Keratinocyte (primary cell): ENCODE data around the gene TELO2. TPM values are rescaled to one million over a fixed set of nuclear protein-coding genes. Genes with fewer than 3 reads are reported as not detected.

Experiments used
- DNase-seq: peaks from one replicate; pipeline ENCODE4 v3.0.0-alpha.2; 2011; ENCODE audit warnings: low read depth, missing footprints, low spot score
- FAIRE-seq: peaks from 2 replicates; lab custom pipeline; 2011; peaks lifted over from hg19 to GRCh38; lab: Jason Lieb, UNC
- H2AFZ ChIP-seq: 2 replicates; pipeline ENCODE4 v1.6.0; 2012; ENCODE audit warnings: low read length, control low read depth, inconsistent platforms; ENCODE audit not compliant: control insufficient read depth
- H3K27ac ChIP-seq: 2 replicates; pipeline ENCODE4 v1.5.1; 2011; ENCODE audit warnings: low read length; ENCODE audit not compliant: control insufficient read depth, insufficient read depth
- H3K27me3 ChIP-seq: 3 replicates; pipeline ENCODE4 v1.6.0; 2011; ENCODE audit warnings: low read length; ENCODE audit not compliant: control insufficient read depth, insufficient read depth; ENCODE audit errors: extremely low read depth
- H3K36me3 ChIP-seq, 2 experiments: 2 replicates in 1 of 2; 3 replicates in 1 of 2; pipeline ENCODE4 v1.5.1; 2011; ENCODE audit warnings: low read length in 2 of 2, mild to moderate bottlenecking in 1 of 2; ENCODE audit not compliant: control insufficient read depth in 2 of 2, insufficient read depth in 2 of 2; ENCODE audit errors: extremely low read depth in 1 of 2
- H3K4me1 ChIP-seq: 3 replicates; pipeline ENCODE4 v1.5.1; 2011; ENCODE audit warnings: low read length; ENCODE audit not compliant: control insufficient read depth, insufficient read depth; ENCODE audit errors: extremely low read depth
- H3K4me2 ChIP-seq: 3 replicates; pipeline ENCODE4 v1.6.0; 2011; ENCODE audit warnings: low read depth, low read length; ENCODE audit not compliant: control insufficient read depth, insufficient read depth; ENCODE audit errors: extremely low read depth
- H3K4me3 ChIP-seq, 3 experiments: fragments of 200-600 bp in 1 of 3; sonication (generic) in 1 of 3; 2 replicates in 2 of 3; 3 replicates in 1 of 3; pipeline ENCODE4 v1.5.1; 2011 to 2016; ENCODE audit warnings: low read length in 3 of 3, mild to moderate bottlenecking in 3 of 3, control low read depth in 2 of 3, inconsistent platforms in 1 of 3, low read depth in 1 of 3, mixed read lengths in 1 of 3, mixed run types in 1 of 3, moderate library complexity in 1 of 3; ENCODE audit not compliant: control insufficient read depth in 2 of 3, insufficient read depth in 2 of 3; ENCODE audit errors: extremely low read depth in 1 of 3
- H3K79me2 ChIP-seq: 2 replicates; pipeline ENCODE4 v1.6.0; 2012; ENCODE audit warnings: low read length; ENCODE audit not compliant: control insufficient read depth, insufficient read depth
- H3K9ac ChIP-seq: 3 replicates; pipeline ENCODE4 v1.6.0; 2011; ENCODE audit warnings: low read length; ENCODE audit not compliant: control insufficient read depth, insufficient read depth; ENCODE audit errors: extremely low read depth
- H3K9me1 ChIP-seq: 3 replicates; pipeline ENCODE4 v1.6.0; 2011; ENCODE audit warnings: low read length; ENCODE audit not compliant: control insufficient read depth, insufficient read depth; ENCODE audit errors: extremely low read depth
- H3K9me3 ChIP-seq: 2 replicates; pipeline ENCODE4 v1.5.1; 2012; ENCODE audit warnings: low read depth, low read length; ENCODE audit not compliant: control insufficient read depth
- H4K20me1 ChIP-seq: 3 replicates; pipeline ENCODE4 v1.6.0; 2011; ENCODE audit warnings: low read length; ENCODE audit not compliant: control insufficient read depth, insufficient read depth; ENCODE audit errors: extremely low read depth
- EZH2 ChIP-seq: IDR thresholded peaks from one replicate; pipeline ENCODE4 v1.6.1; 2012; ENCODE audit warnings: inconsistent platforms, mild to moderate bottlenecking, low read length, moderate library complexity
- dilution Hi-C: fragments of 300-500 bp; cut with MboI; formaldehyde crosslinking; loops from one replicate; pipeline ENCODE4 v1.7.0; 2020; ENCODE audit warnings: low sequenced_read_pairs; ENCODE audit not compliant: extremely low pct_ligation_motif_present
- polyA plus RNA-seq, 5 experiments: library from polyadenylated mRNA; depleted of rRNA in 3 of 5; stranded (reverse) in 3 of 5; stranded (forward) in 1 of 5; unstranded in 1 of 5; fragments of >200 nt; gene quantifications; 1 replicate in 1 of 5; 2 replicates in 3 of 5; 3 replicates in 1 of 5; pipeline versions ENCODE4 v1.2.1 to v1.2.3, GENCODE V29; 2011 to 2012; ENCODE audit warnings: missing spikeins in 2 of 5, low read depth in 1 of 5, low replicate concordance in 1 of 5
- TF ChIP-seq, protein P1 (sequence below), 3 experiments: IDR thresholded peaks in 1 of 3; conservative IDR thresholded peaks in 1 of 3; optimal IDR thresholded peaks in 1 of 3; 2 replicates in 2 of 3; 3 replicates in 1 of 3; pipeline versions ENCODE3 to v1.5.1; 2011; ENCODE audit warnings: low read length in 3 of 3, mild to moderate bottlenecking in 3 of 3, moderate library complexity in 2 of 3, control low read depth in 1 of 3, inconsistent platforms in 1 of 3; ENCODE audit not compliant: insufficient read depth in 2 of 3; ENCODE audit errors: extremely low read depth in 1 of 3

TELO2 gene
- polyA plus RNA-seq, 1 donor (not counting 4 experiments of a cell fraction or from before 2014, with no cell fraction given): 7.9 TPM

DNA sequence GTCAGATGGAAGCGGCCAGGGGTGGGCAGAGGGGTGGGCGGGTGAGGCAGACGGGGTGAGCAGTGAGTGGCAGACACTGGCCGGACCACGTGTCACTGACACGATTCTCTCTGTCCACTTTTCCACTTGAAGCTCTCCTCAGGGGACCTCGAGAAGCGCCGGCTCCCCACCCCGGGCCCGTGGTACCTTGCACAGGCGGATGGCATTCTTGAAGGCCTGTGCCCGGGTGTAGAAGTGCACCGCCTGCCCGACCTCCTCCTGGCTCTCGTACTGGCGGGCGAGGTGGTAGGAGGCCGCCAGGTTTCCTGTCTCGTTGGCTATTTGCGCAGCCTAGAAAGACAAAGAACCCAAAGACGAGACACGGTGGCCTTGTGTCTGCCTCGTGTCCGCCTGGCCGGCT, 31.2 kb downstream of the TELO2 start:
- H3K36me3 ChIP-seq: no peaks in the 10 kb centered on the region
- FAIRE-seq: no peak
- H3K9me3 ChIP-seq: no peaks in the 10 kb centered on the region
- H3K4me2 ChIP-seq: no peak overlapping the region
- dilution Hi-C loops: no loop called here
- no peak overlapping the region for H3K4me3 ChIP-seq
- TF ChIP-seq, protein P1, sequence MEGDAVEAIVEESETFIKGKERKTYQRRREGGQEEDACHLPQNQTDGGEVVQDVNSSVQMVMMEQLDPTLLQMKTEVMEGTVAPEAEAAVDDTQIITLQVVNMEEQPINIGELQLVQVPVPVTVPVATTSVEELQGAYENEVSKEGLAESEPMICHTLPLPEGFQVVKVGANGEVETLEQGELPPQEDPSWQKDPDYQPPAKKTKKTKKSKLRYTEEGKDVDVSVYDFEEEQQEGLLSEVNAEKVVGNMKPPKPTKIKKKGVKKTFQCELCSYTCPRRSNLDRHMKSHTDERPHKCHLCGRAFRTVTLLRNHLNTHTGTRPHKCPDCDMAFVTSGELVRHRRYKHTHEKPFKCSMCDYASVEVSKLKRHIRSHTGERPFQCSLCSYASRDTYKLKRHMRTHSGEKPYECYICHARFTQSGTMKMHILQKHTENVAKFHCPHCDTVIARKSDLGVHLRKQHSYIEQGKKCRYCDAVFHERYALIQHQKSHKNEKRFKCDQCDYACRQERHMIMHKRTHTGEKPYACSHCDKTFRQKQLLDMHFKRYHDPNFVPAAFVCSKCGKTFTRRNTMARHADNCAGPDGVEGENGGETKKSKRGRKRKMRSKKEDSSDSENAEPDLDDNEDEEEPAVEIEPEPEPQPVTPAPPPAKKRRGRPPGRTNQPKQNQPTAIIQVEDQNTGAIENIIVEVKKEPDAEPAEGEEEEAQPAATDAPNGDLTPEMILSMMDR (optimal IDR thresholded peaks at IDR 0.05 in 1 of 3, IDR thresholded peaks at IDR 0.05 in 1 of 3, conservative IDR thresholded peaks at IDR 0.05 in 1 of 3; ENCODE audit: extremely low read depth in 1 of 3, insufficient read depth in 2 of 3, low read length in 3 of 3): no peak
- TF ChIP-seq EZH2: no peak
- H4K20me1 ChIP-seq: no peaks in the 10 kb centered on the region
- H3K9me1 ChIP-seq: no peaks in the 10 kb centered on the region
- DNase-seq: no peak
- peaks cover 5% of the 10 kb centered on the region for H3K4me1 ChIP-seq
- H3K27me3 ChIP-seq: peaks cover 6% of the 10 kb centered on the region
- H3K9ac ChIP-seq: no peak overlapping the region
- no peak overlapping the region for H2AFZ ChIP-seq
- H3K79me2 ChIP-seq: no peaks in the 10 kb centered on the region
- no peak overlapping the region for H3K27ac ChIP-seq

DNA sequence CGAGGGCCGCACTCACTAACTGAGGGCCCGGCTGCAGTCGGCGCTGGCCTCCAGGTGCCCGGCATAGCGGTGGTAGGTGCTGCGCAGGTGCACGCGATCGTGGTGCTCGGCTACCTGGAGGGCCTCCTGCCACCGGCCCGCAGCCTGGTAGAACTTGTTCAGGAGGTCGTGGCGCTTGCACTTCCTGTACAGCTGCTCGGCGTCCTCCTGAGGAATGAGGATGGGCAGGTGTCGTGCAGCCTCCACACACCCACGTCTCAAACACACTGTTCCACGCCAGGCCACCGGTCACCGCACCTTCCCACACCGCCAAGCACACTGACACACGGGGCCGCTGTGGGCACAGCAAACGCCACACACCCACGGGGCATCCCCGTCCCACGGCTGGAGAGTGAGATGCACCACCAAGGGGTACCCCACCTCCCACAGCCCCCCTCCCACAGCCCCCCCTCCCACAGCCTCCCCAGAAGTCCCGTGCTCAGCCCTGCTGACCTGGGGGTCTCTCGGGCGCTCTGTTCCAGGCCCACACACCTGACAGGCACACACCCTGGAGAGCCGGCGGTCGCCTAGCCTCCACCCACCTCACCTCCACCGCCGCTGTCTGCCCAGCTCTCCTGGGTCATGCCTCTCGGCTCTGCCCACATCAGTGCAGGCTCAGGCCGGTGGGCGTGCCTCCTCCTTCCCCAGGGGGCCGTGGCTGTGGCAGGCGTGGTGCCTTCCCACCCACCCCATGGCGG, 32.9 kb downstream of the TELO2 start:
- Histone ChIP-seq H3K4me3 (no peak overlapping the region), H3K27ac (no peak overlapping the region), H2AFZ (no peak overlapping the region), H3K4me2 (no peak overlapping the region), H3K27me3 (peaks cover 6% of the 10 kb centered on the region), H3K4me1 (peaks cover 19% of the 10 kb centered on the region), H3K9ac (no peak overlapping the region), H3K9me3 (no peaks in the 10 kb centered on the region), H4K20me1 (no peaks in the 10 kb centered on the region), H3K79me2 (no peaks in the 10 kb centered on the region), H3K36me3 (no peaks in the 10 kb centered on the region), H3K9me1 (no peaks in the 10 kb centered on the region)
- DNase-seq (no peak), FAIRE-seq (no peak)
- dilution Hi-C loops: no loop called here
- no peak for TF ChIP-seq EZH2
